Measurements from ENCODE around the gene RIN1. TPM values are rescaled to one million over a fixed set of nuclear protein-coding genes. Genes with fewer than 3 reads are reported as not detected.

The RIN1 gene
- total RNA-seq, 1 experiment from 2014 or later = 5.4 TPM

DNA sequence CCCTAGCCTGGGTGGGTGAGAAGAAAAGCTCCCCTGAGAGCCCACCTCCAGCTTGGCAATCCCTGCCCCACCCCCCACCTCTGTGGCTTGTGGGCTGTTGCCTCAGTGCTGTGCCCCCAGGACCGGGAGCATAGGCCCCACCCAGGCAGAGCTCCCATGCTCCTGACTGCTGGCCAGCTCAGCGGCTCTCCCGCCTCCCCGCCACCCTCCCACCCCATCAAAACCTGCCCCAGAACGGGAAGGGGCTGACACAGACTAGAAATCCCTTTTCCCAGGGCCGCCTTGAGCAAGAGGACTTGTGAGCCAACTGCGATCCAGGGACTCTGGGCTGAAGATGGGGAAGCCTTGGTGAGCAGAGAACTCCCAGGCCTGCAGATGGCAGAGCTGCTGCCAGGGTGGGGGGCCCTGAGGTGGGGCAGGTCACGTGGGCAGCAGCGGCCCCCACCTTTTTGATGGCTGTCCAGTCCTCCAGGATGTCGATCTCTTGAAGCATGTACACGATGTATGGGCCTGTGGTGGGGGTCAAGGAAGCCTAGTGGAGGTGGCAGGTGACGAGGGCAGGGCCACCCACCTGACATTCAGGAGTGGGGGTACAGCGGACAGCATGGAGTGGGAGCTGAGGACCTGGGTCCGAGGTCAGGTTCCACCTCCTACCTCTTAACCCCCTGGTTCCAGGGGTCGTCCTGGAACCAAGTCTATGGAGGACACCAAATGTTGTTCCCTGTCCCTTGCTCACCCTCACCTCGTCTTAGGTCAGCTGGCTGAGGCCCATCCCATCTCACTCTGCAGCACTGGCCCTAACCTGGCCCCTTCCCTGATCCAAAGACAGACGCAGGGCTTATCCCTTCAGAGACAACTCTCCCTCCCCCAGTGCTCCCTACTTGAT lies 2.3 kb upstream of the RIN1 start:
- Histone ChIP-seq H3T11ph (ENCODE audit: low read length) (no peak overlapping the region), H3K14ac (ENCODE audit: insufficient read depth, low read length) (no peak overlapping the region), H2BK20ac (ENCODE audit: low read depth, low read length, poor library complexity, severe bottlenecking) (no peak overlapping the region), H3K79me1 (ENCODE audit: insufficient read depth, low read depth, low read length, poor library complexity, severe bottlenecking) (no peaks in the 10 kb centered on the region), H3K4ac (ENCODE audit: low read depth, low read length) (no peak overlapping the region), H2BK5ac (ENCODE audit: insufficient read length, low read length) (no peak overlapping the region), H3K9ac (ENCODE audit: extremely low read depth, insufficient read length, low read length) (no peak overlapping the region), H2AFZ (ENCODE audit: low read length) (no peak overlapping the region), H3K4me2 (ENCODE audit: insufficient read depth, insufficient read length, low read length) (no peak overlapping the region), H3K9me3 (ENCODE audit: control insufficient read depth, low read depth, low read length) (no peaks in the 10 kb centered on the region), H3K27ac (ENCODE audit: insufficient read length, low read depth, low read length) (no peak overlapping the region), H4K8ac (replicated peaks; ENCODE audit: insufficient read length, low read depth, low read length) (no peak overlapping the region), H4K20me1 (ENCODE audit: control insufficient read depth, insufficient read depth, insufficient read length) (no peaks in the 10 kb centered on the region), H3K79me2 (ENCODE audit: insufficient read depth, low read length) (no peaks in the 10 kb centered on the region), H4K91ac (ENCODE audit: insufficient read length, low read depth, low read length) (no peak overlapping the region), H2BK120ac (ENCODE audit: low read depth, low read length, poor library complexity, severe bottlenecking) (no peak overlapping the region), H3K18ac (ENCODE audit: insufficient read length, low read depth, low read length) (no peak overlapping the region), H2BK15ac (ENCODE audit: low read depth, low read length) (no peak overlapping the region), H3K23ac (ENCODE audit: insufficient read length, low read depth, low read length) (no peak overlapping the region), H2BK12ac (ENCODE audit: insufficient read length, low read depth, low read length) (no peak overlapping the region), H2AK5ac (ENCODE audit: insufficient read length, low read length) (no peak overlapping the region), H3K56ac (ENCODE audit: insufficient read length, low read depth, low read length) (no peak overlapping the region), H3K4me1 (ENCODE audit: insufficient read depth, low read length) (no peaks in the 10 kb centered on the region), H3K27me3 (ENCODE audit: insufficient read depth, low read length) (no peaks in the 10 kb centered on the region; the same call in 1 of the 2 replicates), H3K23me2 (ENCODE audit: insufficient read length, low read depth, low read length, poor library complexity, severe bottlenecking) (no peaks in the 10 kb centered on the region), H4K5ac (ENCODE audit: insufficient read length, low read depth, low read length) (no peak overlapping the region)
- H3K27ac Mint-ChIP-seq = no peak overlapping the region; a peak in 1 of 7 replicates
- TF ChIP-seq, protein P1, sequence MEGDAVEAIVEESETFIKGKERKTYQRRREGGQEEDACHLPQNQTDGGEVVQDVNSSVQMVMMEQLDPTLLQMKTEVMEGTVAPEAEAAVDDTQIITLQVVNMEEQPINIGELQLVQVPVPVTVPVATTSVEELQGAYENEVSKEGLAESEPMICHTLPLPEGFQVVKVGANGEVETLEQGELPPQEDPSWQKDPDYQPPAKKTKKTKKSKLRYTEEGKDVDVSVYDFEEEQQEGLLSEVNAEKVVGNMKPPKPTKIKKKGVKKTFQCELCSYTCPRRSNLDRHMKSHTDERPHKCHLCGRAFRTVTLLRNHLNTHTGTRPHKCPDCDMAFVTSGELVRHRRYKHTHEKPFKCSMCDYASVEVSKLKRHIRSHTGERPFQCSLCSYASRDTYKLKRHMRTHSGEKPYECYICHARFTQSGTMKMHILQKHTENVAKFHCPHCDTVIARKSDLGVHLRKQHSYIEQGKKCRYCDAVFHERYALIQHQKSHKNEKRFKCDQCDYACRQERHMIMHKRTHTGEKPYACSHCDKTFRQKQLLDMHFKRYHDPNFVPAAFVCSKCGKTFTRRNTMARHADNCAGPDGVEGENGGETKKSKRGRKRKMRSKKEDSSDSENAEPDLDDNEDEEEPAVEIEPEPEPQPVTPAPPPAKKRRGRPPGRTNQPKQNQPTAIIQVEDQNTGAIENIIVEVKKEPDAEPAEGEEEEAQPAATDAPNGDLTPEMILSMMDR (conservative IDR thresholded peaks at IDR 0.05) = no peak
- H3K4me3 Mint-ChIP-seq = no peak overlapping the region
- WGBS (ENCODE audit: extremely low coverage, insufficient read length, low lambda C conversion rate) = no CpG with 5 or more reads among the region's 17 CpGs
- peaks cover 4% of the 10 kb centered on the region for H3K27me3 Mint-ChIP-seq (ENCODE audit: low read depth)
- H3K36me3 Mint-ChIP-seq (ENCODE audit: insufficient read depth in 1 of 3, low read depth in 3 of 3) = peaks cover 12 to 35% (median 27%) of the 10 kb centered on the region in 3 experiments; a peak in 6 of 7 replicates
- H3K9me3 Mint-ChIP-seq = no peaks in the 10 kb centered on the region
- no peak for DNase-seq
- H3K4me1 Mint-ChIP-seq = peaks cover 22 to 23% of the 10 kb centered on the region in 2 experiments

Data from H9 (cell line).